Osteoblast (primary cell): ENCODE results near the gene SP140. TPM values are rescaled to one million over a fixed set of nuclear protein-coding genes. Genes with fewer than 3 reads are reported as not detected.
"Not testable (repeated sequence)": the region's sequence is repeated elsewhere in the genome, so short reads cannot be mapped to it uniquely, and the experiment has no call there.

Experiments
- DNase-seq: peaks from one replicate; pipeline ENCODE4 v3.0.0; 2011; ENCODE audit warnings: low spot score, mixed read lengths; ENCODE audit not compliant: insufficient read length; ENCODE audit errors: missing footprints
- H2AFZ ChIP-seq: 2 replicates; pipeline ENCODE4 v1.6.0; 2011; ENCODE audit warnings: mild to moderate bottlenecking, low read length
- H3K27ac ChIP-seq: 2 replicates; pipeline ENCODE4 v1.5.1; 2011; ENCODE audit warnings: mild to moderate bottlenecking, low read depth, low read length, moderate library complexity
- H3K27me3 ChIP-seq: 2 replicates; pipeline ENCODE4 v1.6.0; 2012; ENCODE audit warnings: mild to moderate bottlenecking, control low read depth, inconsistent platforms, low read length, moderate library complexity; ENCODE audit not compliant: insufficient read depth
- H3K36me3 ChIP-seq: 2 replicates; pipeline ENCODE4 v1.5.1; 2011; ENCODE audit warnings: mild to moderate bottlenecking, low read length, control low read depth, moderate library complexity; ENCODE audit not compliant: insufficient read depth
- H3K4me1 ChIP-seq: 2 replicates; pipeline ENCODE4 v1.5.1; 2011; ENCODE audit warnings: mild to moderate bottlenecking, low read length, control low read depth, moderate library complexity; ENCODE audit not compliant: insufficient read depth
- H3K4me2 ChIP-seq: 2 replicates; pipeline ENCODE4 v1.6.0; 2011; ENCODE audit warnings: mild to moderate bottlenecking, low read length; ENCODE audit not compliant: insufficient read depth
- H3K4me3 ChIP-seq: fragments of 200-600 bp; sonication (generic); 3 replicates; pipeline ENCODE4 v1.5.1; 2012; ENCODE audit warnings: mild to moderate bottlenecking, low read length, inconsistent platforms; ENCODE audit not compliant: insufficient read depth
- H3K79me2 ChIP-seq: 2 replicates; pipeline ENCODE4 v1.6.0; 2012; ENCODE audit warnings: mild to moderate bottlenecking, low read length, control low read depth, inconsistent platforms; ENCODE audit not compliant: insufficient read depth
- H3K9me3 ChIP-seq: 2 replicates; pipeline ENCODE4 v1.5.1; 2011; ENCODE audit warnings: low read depth, low read length, control low read depth
- H4K20me1 ChIP-seq: 2 replicates; pipeline ENCODE4 v1.6.0; 2012; ENCODE audit warnings: mild to moderate bottlenecking, low read length, control low read depth; ENCODE audit not compliant: insufficient read depth
- CTCF ChIP-seq: IDR thresholded peaks from 2 replicates; pipeline ENCODE4 v1.5.1; 2011; ENCODE audit warnings: mild to moderate bottlenecking, low read depth, low read length, moderate library complexity; ENCODE audit errors: extremely low read depth
- total RNA-seq: library from RNA; depleted of rRNA; stranded (reverse); fragments of >200 nt; gene quantifications from 2 replicates; pipeline ENCODE4 v1.2.3, GENCODE V29; 2012

SP140 gene
- total RNA-seq, 1 donor, result 0.36 TPM

- Histone ChIP-seq H4K20me1 (no peaks in the 10 kb centered on the region), H3K9me3 (no peaks in the 10 kb centered on the region), H3K27ac (peak overlapping the region; percentile 60), H3K36me3 (peaks cover 9% of the 10 kb centered on the region), H3K4me1 (peaks cover 11% of the 10 kb centered on the region), H3K4me3 (peak overlapping the region; percentile 79), H3K27me3 (no peaks in the 10 kb centered on the region), H3K4me2 (peak overlapping the region; percentile 93), H2AFZ (peak overlapping the region; percentile 91), H3K79me2 (no peaks in the 10 kb centered on the region)
- no peak for TF ChIP-seq CTCF
- peak; percentile 55 for DNase-seq
Observed at GRCh38 chr2:230220347-230220969, 5.1 kb upstream of the SP140 start.

GRCh38 chr2:230221493-230221892, 4.0 kb upstream of the SP140 start:
- no peak for DNase-seq
- no peaks in the 10 kb centered on the region for H3K9me3 ChIP-seq
- H3K4me2 ChIP-seq, result no peak overlapping the region
- no peak overlapping the region for H3K27ac ChIP-seq
- H3K4me3 ChIP-seq, result no peak overlapping the region
- no peaks in the 10 kb centered on the region for H3K27me3 ChIP-seq
- no peak for TF ChIP-seq CTCF
- no peaks in the 10 kb centered on the region for H3K79me2 ChIP-seq
- no peak overlapping the region for H2AFZ ChIP-seq
- no peaks in the 10 kb centered on the region for H4K20me1 ChIP-seq
- H3K4me1 ChIP-seq, result peaks cover 11% of the 10 kb centered on the region
- H3K36me3 ChIP-seq, result no peaks in the 10 kb centered on the region

- H3K36me3 ChIP-seq, H3K79me2 ChIP-seq, H2AFZ ChIP-seq, H3K4me3 ChIP-seq, H3K27ac ChIP-seq, H3K4me2 ChIP-seq, H3K9me3 ChIP-seq, DNase-seq, H3K27me3 ChIP-seq, H4K20me1 ChIP-seq: not testable (repeated sequence)
- H3K4me1 ChIP-seq, result peaks cover 11% of the 10 kb centered on the region
Observed at GRCh38 chr2:230222829-230223228, 2.7 kb upstream of the SP140 start.

GRCh38 chr2:230224458-230224857, 1.1 kb upstream of the SP140 start:
- no peak for TF ChIP-seq CTCF
- H2AFZ ChIP-seq, result no peak overlapping the region

More at GRCh38 chr2:230224458-230224857, 1.1 kb upstream of the SP140 start:
- no peak overlapping the region for H3K27ac ChIP-seq
- H3K4me3 ChIP-seq, result no peak overlapping the region
- no peaks in the 10 kb centered on the region for H3K79me2 ChIP-seq
- peaks cover 6% of the 10 kb centered on the region for H3K4me1 ChIP-seq
- no peak overlapping the region for H3K4me2 ChIP-seq
- no peaks in the 10 kb centered on the region for H3K36me3 ChIP-seq
- H3K27me3 ChIP-seq, result no peaks in the 10 kb centered on the region
- no peaks in the 10 kb centered on the region for H3K9me3 ChIP-seq
- no peaks in the 10 kb centered on the region for H4K20me1 ChIP-seq
- no peak for DNase-seq
